GM21737 (cell line): Measurements from ENCODE around the gene MARF1.
"Not testable (repeated sequence)": the region's sequence is repeated elsewhere in the genome, so short reads cannot be mapped to it uniquely, and the experiment has no call there.

ENCODE experiments used
- ATAC-seq: cut with Tn5 transposase; IDR thresholded peaks from one replicate; pipeline ENCODE4 v1.9.1; 2021; ENCODE audit warnings: mild to moderate bottlenecking, moderate library complexity; ENCODE audit not compliant: unreplicated experiment

Gene MARF1, protein sequence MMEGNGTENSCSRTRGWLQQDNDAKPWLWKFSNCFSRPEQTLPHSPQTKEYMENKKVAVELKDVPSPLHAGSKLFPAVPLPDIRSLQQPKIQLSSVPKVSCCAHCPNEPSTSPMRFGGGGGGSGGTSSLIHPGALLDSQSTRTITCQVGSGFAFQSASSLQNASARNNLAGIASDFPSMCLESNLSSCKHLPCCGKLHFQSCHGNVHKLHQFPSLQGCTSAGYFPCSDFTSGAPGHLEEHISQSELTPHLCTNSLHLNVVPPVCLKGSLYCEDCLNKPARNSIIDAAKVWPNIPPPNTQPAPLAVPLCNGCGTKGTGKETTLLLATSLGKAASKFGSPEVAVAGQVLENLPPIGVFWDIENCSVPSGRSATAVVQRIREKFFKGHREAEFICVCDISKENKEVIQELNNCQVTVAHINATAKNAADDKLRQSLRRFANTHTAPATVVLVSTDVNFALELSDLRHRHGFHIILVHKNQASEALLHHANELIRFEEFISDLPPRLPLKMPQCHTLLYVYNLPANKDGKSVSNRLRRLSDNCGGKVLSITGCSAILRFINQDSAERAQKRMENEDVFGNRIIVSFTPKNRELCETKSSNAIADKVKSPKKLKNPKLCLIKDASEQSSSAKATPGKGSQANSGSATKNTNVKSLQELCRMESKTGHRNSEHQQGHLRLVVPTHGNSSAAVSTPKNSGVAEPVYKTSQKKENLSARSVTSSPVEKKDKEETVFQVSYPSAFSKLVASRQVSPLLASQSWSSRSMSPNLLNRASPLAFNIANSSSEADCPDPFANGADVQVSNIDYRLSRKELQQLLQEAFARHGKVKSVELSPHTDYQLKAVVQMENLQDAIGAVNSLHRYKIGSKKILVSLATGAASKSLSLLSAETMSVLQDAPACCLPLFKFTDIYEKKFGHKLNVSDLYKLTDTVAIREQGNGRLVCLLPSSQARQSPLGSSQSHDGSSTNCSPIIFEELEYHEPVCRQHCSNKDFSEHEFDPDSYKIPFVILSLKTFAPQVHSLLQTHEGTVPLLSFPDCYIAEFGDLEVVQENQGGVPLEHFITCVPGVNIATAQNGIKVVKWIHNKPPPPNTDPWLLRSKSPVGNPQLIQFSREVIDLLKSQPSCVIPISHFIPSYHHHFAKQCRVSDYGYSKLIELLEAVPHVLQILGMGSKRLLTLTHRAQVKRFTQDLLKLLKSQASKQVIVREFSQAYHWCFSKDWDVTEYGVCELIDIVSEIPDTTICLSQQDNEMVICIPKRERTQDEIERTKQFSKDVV (N-terminal part only)

DNA sequence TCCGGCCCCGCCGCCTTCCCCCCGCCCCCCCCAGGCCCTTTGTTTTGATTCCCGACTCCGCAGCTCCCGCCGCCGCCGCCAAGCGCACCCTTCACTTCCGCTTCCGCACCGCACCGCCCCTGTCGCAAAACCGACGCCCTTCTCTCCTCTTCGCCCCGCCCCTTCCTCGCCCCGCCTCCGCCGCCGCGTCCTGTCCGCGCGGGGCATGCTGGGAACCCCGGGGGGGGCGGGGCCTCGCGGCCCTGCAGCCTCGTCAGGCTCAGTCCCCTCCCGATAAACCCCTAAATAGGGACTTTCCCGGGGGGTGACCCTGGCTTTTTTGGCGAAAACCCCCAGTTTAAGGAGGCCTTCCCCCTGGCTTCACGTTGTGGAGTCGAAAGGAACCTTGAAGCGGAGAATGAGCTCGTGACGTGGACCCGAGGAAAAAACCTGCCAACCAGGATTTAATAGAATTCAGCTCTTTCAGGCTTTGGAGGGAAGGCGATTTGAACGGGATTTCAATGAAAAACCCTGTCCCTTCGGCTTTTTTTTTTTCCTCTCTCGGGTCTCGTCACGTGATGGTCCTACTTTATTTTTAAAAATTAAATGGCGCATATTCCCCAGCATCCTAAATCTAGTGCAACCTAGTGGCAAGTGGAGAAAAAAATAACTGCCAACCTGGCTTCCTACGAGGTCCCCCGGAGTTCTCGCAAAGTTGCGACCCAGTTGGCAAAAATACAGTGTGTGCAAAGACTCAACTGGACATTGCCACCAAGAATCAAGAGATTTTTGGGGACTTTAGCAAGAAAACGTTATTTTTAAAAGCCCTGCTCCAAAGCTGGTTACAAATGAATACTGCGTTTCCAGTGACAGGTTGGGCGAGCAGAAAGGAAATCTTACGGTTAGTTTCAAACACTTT, at the start of gene MARF1:
Gene MARF1, minus strand, starts transcription at position 107 of the 898 bp plus-strand sequence. CDS start 3,921 bp downstream, outside the sequence.
- peak; percentile 42 for ATAC-seq

DNA sequence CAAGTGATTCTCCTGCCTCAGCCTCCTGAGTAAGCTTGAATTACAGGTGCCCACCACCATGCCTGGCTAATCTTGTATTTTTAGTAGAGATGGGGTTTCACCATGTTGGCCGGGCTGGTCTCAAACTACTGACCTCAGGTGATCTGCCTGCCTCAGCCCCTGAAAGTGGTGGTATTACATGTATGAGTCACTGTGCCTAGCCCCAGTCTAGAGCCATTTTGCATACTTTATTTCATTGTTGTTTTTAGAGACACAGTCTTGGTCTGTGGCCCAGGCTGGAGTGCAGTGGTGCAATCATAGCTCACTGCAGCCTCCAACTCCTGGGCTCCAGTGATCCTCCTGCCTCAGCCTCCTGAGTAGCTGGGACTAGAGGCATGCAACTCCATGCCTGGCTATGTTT, 49.6 kb upstream of the MARF1 start:
- not testable (repeated sequence) for ATAC-seq

GRCh38 chr16:15691046-15691445, 48.1 kb upstream of the MARF1 start:
- ATAC-seq = no peak

DNA sequence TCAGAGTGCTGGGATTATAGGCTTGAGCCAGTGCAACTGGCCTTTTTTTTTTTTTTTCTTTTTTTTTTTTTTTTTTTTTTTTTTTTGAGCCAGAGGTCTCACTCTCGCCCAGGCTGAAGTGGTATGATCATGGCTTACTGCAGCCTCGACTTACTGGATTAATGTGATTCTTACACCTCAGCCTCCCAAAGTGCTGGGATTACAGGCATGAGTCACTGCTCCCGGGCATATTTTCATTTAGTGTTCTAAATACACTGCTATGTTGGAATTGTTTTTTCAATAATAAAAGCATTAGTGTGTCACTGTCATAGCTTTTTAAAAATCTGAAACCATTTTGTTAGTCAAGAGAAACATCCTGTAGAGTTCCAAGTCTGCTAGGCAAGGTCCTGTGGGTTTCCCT, 47.3 kb upstream of the MARF1 start:
- no peak for ATAC-seq

DNA sequence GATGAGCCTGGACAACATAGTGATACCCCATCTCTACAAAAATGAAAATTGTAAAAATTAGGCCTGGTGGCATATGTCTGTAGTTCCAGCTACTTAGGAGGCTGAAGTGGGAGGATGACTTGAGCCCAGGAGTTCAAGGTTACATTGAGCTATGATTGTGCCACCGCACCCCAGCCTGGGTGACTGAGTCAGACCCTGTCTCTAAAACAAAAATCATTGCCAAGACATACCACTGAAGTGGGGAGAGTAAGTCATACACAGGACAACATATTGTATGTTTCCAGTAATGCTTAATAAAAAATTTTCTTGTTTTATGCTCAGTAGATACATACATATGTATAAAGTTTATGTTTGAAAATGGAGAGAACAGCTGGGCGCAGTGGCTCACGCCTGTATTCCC, 46.3 kb upstream of the MARF1 start:
- no peak for ATAC-seq

- ATAC-seq = no peak
These were observed 43.3 kb upstream of the MARF1 start for GRCh38 chr16:15686287-15686686.

- ATAC-seq = no peak
These were observed 39.2 kb upstream of the MARF1 start for GRCh38 chr16:15682105-15682570.

GRCh38 chr16:15677447-15677846, 34.5 kb upstream of the MARF1 start:
- ATAC-seq = no peak

DNA sequence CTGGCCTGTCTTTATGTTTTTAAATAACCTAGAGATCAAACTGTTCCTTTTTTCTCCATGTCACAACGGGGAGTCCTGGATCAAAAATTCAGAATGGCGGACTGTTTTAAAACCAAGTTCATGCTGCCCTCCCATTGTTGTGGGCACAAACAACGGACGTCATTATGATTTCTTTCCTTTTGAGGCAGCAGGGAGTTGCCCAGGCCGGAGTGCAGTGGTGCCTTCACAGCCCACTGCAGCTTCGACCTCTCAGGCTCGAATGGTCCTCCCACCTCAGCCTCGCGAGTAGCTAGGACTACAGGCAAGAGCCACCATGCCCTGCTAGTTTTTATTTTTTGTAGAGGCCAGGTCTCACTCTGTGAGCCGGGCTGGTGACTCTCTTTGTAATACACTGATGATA, 33.6 kb upstream of the MARF1 start:
- no peak for ATAC-seq

GRCh38 chr16:15674571-15674970, 31.6 kb upstream of the MARF1 start:
- no peak for ATAC-seq

- no peak for ATAC-seq
These were observed 29.7 kb upstream of the MARF1 start for GRCh38 chr16:15672514-15673167.

- not testable (repeated sequence) for ATAC-seq
These were observed 29.2 kb upstream of the MARF1 start for GRCh38 chr16:15672127-15672513.

- ATAC-seq = no peak
These were observed 28.7 kb upstream of the MARF1 start for GRCh38 chr16:15671530-15672117.

DNA sequence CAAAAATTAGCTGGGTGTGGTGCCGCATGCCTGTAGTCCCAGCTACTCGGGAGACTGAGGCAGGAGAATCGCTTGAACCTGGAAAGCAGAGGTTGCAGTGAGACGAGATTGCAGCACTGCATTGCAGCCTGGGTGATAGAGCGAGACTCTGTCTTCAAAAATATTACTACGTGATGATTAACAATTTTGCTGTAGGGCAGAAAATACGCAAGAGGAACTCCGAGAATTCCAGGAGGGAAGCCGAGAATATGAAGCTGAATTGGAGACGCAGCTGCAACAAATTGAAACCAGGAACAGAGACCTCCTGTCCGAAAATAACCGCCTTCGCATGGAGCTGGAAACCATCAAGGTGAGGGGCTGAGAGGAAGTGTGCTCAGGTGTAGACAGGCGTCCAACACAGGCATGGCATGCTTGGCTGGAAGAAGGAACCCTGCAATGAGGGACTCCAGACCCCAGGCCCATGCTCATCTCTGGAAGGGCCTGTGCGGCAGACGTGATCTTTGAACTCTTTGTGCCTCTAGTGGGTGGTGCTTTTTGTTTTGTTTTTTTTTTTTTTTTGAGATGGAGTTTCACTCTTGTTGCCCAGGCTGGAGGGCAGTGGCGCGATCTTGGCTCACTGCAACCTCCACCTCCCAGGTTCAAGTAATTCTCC, 24.3 kb upstream of the MARF1 start:
- no peak for ATAC-seq

GRCh38 chr16:15665107-15665506, 22.2 kb upstream of the MARF1 start:
- ATAC-seq = no peak

- no peak for ATAC-seq
These were observed 17.2 kb upstream of the MARF1 start for GRCh38 chr16:15660203-15660601.

- ATAC-seq = no peak
These were observed 15.6 kb upstream of the MARF1 start for GRCh38 chr16:15658556-15658955.

GRCh38 chr16:15658149-15658548, 15.2 kb upstream of the MARF1 start:
- no peak for ATAC-seq

GRCh38 chr16:15655561-15655960, 12.6 kb upstream of the MARF1 start:
- not testable (repeated sequence) for ATAC-seq
